Adrenal gland (tissue), 5 donors: Measurements from ENCODE around the gene ZNF260.
A peak's percentile ranks its signal among the peaks of the same experiment; 100 is the strongest.

ENCODE experiments used
- CTCF ChIP-seq, 6 experiments: fragments of 450-650 bp in 4 of 6; fragments of 200-600 bp in 2 of 6; sonication (generic) in 1 of 6; IDR thresholded peaks; 1 replicate in 5 of 6; 2 replicates in 1 of 6; pipeline versions ENCODE4 v1.5.1 to v1.8.0; 2016 to 2021; ENCODE audit warnings: antibody characterized with exemption in 6 of 6, mild to moderate bottlenecking in 2 of 6, moderate library complexity in 1 of 6
- POLR2A ChIP-seq, 2 donors: fragments of 450-650 bp; IDR thresholded peaks; one replicate each; pipeline ENCODE4 v1.6.1; 2017; ENCODE audit warnings: antibody characterized with exemption in 2 of 2, mild to moderate bottlenecking in 2 of 2, moderate library complexity in 1 of 2
- donor health status: DM: no; HTN: no; CAD: no.

DNA sequence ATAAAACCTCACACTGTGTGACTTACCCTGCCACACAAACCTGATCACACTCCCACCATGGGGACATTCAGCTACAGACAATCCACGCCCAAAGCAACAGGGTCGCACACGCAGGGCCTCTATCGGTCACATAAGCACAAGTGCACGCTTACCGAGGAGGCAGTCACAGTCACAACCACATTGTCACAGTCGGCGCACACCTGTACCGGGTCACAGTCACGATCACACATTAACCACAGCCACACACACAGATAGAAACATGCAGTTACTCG, 39.3 kb downstream of the ZNF260 start:
- TF ChIP-seq CTCF (IDR thresholded peaks at IDR 0.05) (peak in 1 of 6 experiments; percentile 9), POLR2A (IDR thresholded peaks at IDR 0.05) (no peak)
